Kidney capillary endothelial cell (primary cell): ENCODE measurements around the gene KCTD10.
A peak's percentile ranks its signal among the peaks of the same experiment; 100 is the strongest.
"Not testable (repeated sequence)": the region's sequence is repeated elsewhere in the genome, so short reads cannot be mapped to it uniquely, and the experiment has no call there.

Experiments
- DNase-seq: peaks from one replicate; pipeline ENCODE4 v3.0.0-alpha.2; 2018; ENCODE audit warnings: low spot score

Gene KCTD10

GRCh38 chr12:109473526-109474270, 3.4 kb downstream of the KCTD10 start:
- DNase-seq, result not testable (repeated sequence)

GRCh38 chr12:109473006-109473405, 4.1 kb downstream of the KCTD10 start:
- no peak for DNase-seq

- no peak for DNase-seq
Observed at GRCh38 chr12:109469517-109469916, 7.6 kb downstream of the KCTD10 start.

GRCh38 chr12:109467978-109468676, 9.0 kb downstream of the KCTD10 start:
- DNase-seq, result no peak

- no peak for DNase-seq
Observed at GRCh38 chr12:109466821-109467220, 10.3 kb downstream of the KCTD10 start.

- DNase-seq, result no peak
Observed at GRCh38 chr12:109466305-109466704, 10.8 kb downstream of the KCTD10 start.

- DNase-seq, result no peak
Observed at GRCh38 chr12:109464642-109465351, 12.3 kb downstream of the KCTD10 start.

- no peak for DNase-seq
Observed at GRCh38 chr12:109463756-109464155, 13.3 kb downstream of the KCTD10 start.

- DNase-seq, result peak; percentile 89
Observed at GRCh38 chr12:109462868-109463692, 14.0 kb downstream of the KCTD10 start.

- DNase-seq, result peak; percentile 67
Observed at GRCh38 chr12:109461846-109462756, 15.0 kb downstream of the KCTD10 start.

- peak; percentile 88 for DNase-seq
Observed at GRCh38 chr12:109461049-109461845, 15.9 kb downstream of the KCTD10 start.

GRCh38 chr12:109460538-109460937, 16.6 kb downstream of the KCTD10 start:
- no peak for DNase-seq

- no peak for DNase-seq
Observed at GRCh38 chr12:109459247-109459646, 17.9 kb downstream of the KCTD10 start.

GRCh38 chr12:109458771-109459208, 18.3 kb downstream of the KCTD10 start:
- DNase-seq, result no peak

GRCh38 chr12:109458086-109458485, 19.0 kb downstream of the KCTD10 start:
- DNase-seq, result no peak

GRCh38 chr12:109455706-109456105, 21.4 kb downstream of the KCTD10 start:
- no peak for DNase-seq

- no peak for DNase-seq
Observed at GRCh38 chr12:109452489-109452888, 24.6 kb downstream of the KCTD10 start.

- no peak for DNase-seq
Observed at GRCh38 chr12:109451400-109451799, 25.7 kb downstream of the KCTD10 start.

GRCh38 chr12:109450980-109451379, 26.1 kb downstream of the KCTD10 start:
- no peak for DNase-seq
